COLO668 (cell line): ENCODE data around the gene CTNNA3.
"Not testable (repeated sequence)": the region's sequence is repeated elsewhere in the genome, so short reads cannot be mapped to it uniquely, and the experiment has no call there.

Experiments used
- DNase-seq: peaks from one replicate; lab custom pipeline; 2025; ENCODE audit not compliant: unreplicated experiment; lab: John Stamatoyannopoulos, UW

Gene CTNNA3

DNA sequence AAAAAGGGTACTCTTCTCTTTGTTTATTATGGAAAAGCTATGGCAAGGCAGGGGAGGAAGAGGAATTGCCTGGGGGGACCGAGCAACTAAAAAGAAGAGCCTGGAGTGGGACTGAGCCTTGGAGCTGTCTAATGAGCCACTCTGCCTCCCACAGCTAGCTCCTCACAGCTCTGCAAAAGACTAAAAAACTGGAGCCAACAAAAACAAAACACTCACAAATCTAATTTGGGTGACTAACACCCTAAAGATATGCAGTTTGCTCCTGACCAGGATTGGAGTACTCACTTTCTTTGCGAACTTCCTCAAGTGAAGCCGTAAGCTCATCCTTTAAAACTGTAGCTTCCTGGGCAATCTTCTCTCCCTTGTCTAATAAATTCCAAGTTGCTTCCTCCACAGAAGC is 89.4 kb downstream of the CTNNA3 start:
- DNase-seq = no peak

DNA sequence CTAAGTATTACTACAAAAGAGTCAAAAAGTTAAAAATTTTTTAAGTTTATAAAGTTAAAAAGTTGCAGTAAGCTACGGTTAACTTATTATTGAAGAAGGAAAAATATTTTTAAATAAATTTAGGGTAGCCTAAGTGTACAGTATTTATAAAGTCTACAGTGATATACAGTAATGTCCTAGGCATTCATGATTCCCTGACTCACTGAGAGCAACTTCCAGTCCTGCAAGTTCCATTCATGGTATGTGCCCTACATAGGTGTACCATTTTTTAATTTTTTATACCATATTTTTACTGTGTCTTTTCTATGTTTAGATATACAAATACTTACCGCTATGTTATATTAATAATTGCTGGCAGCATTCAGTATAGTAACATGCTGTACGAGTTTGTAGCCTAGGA is 92.3 kb downstream of the CTNNA3 start:
- no peak for DNase-seq

DNA sequence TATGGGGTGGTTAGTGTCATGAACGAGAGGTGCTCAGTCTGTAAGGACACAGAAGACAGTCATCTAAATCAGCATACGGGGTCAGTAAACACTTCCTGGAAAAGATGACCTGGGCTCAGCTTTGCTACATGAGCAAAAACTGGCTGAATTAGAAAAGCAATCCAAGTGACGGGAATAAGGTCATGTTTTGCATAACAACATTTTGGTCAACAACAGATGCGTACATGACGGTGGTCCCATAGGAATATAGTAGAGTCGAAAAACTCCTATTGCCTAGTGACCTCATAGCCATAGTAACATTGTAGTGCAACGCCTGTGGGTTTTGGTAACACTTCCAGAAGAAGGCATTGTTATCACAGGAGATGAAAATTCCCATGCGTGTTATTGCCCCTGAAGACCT is 92.9 kb downstream of the CTNNA3 start:
- no peak for DNase-seq

GRCh38 chr10:67602268-67602950 is 93.6 kb downstream of the CTNNA3 start:
- no peak for DNase-seq

- no peak for DNase-seq
Measured at GRCh38 chr10:67599597-67599996, 96.4 kb downstream of the CTNNA3 start.

GRCh38 chr10:67596641-67597040 is 99.4 kb downstream of the CTNNA3 start:
- DNase-seq = no peak

DNA sequence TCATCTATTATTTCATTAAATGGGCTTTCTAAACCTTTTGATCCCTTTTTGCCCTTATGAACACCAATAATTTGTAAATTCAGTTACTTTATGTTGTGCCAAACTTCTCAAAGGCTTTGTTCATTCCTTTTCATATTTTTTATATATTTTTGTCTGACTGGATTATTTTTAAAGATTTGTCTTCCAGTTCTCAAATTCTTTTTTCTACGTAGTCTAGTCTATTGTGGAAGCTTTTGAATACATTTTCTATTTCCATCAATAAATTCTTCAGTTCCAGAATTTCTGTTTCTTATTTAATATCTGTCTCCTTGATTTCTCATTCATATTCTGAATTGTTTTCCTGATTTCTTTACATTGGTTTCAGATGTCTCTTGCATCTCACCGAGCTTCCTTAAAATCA is 108.2 kb downstream of the CTNNA3 start:
- DNase-seq = no peak

DNA sequence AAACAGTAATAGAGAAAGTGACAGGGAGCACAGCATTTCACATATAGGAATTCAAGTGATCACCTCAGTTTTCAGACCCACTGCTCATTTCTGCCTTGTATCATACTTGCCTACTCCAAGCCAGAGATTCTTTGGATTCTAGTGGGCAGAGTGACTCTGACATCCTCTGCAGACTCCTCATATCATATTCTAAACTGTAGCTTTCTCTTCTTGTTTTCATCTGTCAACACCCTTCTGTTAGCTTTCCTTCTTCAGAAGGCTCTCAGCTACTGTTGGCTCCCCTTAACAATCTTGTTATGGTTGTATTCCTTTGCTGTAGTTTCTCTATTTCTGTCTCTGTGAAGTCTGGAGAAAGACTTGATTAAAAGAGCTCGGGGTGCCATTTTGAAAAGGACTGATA is 120.5 kb downstream of the CTNNA3 start:
- DNase-seq = no peak

DNA sequence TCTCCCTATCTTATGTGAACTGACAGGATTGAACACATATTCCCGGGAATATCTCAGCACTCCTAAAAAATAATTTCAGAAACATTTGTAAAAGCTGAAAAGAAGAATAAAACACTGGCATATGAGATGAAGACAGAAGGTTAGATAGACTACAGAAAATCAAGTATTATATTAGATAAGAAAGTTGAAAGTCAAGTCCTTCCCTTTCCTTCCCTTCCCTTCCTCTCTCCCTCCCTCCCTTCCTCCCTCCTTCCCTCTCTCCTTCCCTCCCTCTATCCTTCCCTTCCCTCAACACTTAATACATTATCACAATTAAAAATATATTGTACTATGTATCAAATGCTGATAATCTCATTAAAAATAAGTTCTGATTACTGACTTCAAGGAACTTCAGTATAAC is 122.5 kb downstream of the CTNNA3 start:
- DNase-seq = no peak

DNA sequence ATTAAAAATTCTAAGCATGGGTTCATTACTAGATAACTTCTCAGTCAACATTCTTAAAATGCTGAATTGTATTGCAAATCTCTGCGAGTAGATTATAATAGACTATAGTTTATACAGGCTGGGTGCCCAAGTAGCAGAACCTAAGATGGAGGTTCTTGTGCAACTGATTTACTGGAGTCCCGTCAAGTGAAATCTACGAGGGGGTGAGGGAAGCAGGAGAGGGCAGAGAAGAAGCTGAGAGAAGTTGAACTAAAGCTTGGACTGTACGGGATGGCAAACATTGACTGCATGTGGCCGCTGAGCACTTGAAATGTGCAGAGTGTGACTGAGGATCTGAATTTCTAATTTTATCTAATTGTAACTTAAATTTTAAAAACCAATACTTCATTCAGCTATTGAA is 124.5 kb downstream of the CTNNA3 start:
- DNase-seq = no peak

DNA sequence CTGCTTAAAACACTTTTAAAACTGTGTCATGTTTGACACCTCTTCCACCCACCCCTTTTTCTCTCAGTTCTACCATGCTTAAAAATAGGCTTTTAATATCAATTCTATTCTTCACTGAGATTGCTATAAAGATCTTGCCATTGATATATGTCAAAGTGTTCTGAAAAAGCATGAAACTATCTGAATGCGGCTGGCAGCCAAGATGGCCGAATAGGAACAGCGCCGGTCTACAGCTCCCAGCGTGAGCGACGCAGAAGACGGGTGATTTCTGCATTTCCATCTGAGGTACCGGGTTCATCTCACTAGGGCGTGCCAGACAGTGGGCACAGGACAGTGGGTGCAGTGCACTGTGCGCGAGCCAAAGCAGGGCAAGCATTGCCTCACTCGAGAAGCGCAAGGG is 137.7 kb downstream of the CTNNA3 start:
- DNase-seq = not testable (repeated sequence)

DNA sequence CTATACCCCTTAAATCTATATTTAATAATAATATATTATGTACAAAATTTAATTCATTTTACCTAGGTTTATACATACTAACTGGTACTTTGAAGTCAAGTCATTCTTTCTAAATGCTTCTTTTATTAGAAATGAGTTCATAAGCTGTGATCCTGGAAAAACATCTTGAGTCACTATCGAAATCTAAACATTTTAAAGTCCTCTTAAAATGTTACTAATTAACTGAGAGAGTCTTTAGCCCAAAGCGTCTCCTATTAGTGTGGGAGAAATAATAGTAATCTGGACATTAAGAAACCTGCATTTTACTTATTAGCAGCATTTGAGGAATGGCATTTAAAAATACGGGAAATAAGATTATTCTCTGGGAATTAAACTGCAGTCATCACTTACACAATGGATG is 142.7 kb downstream of the CTNNA3 start:
- DNase-seq = no peak

DNA sequence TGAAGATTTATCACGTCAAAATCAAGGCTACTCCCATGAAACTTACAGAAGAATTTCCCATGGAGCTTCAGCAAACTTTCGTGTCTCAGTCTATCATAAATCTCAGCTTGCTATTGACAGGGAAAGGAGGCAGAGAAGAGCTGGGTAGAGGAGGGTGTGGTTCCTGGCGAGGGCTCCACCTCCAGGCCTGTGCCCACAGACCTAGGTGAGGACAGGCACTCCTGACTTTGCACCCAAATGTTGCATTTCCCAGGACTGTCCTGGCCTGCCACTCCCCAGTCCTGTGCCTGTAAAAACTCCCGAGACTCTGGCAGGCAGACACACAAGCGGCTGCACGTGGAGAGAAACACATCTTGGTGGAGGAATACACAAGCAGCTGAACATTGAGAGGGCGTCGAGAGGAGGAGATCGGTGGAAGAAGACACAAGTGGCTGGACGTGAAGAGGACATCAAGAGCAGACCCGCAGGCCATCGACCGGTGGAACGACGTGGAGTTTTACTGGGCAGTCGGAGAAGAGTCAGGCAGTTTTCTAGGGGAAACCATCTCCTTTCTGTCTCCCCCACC is 145.1 kb downstream of the CTNNA3 start:
- DNase-seq = no peak

DNA sequence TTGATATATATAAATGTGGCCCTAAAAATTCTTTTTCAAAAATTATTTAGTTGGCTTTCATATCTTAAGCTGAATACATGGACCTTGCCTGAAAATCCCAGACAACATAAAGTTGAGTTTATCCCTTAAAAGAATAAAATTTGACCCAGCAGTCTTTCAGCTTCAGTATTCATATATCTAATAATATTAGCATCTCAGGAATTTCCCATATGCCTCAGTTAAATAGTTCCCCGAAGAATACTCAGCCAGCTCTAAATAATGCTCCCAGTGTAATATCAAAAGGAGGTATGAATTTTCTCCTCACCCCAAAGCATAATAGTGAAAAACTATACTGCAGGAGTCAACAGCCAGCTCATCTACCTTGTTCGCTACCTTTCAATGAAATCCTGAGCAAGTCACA is 145.9 kb downstream of the CTNNA3 start:
- DNase-seq = no peak

- DNase-seq = no peak
Measured at GRCh38 chr10:67549390-67549789, 146.6 kb downstream of the CTNNA3 start.

- DNase-seq = no peak
Measured at GRCh38 chr10:67541411-67541810, 154.6 kb downstream of the CTNNA3 start.

DNA sequence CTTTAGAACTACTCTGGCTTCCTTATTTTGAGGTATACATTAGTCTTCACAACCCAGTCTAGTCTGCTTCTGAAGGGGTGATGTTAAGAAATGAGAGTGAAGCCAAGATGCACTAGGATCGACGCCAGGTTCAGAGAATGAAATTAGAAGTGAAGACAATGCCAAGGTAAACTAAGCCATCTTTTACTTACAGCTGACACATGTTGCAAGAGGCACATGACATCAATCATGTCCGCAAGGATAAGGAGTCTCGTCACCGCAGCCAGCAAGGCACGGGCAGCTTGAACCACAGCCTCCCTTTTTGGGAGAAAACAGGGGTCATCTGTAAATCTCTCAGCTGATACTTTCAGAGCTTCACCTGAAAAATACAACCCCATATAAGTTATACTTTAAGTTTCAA is 156.7 kb downstream of the CTNNA3 start:
- no peak for DNase-seq

DNA sequence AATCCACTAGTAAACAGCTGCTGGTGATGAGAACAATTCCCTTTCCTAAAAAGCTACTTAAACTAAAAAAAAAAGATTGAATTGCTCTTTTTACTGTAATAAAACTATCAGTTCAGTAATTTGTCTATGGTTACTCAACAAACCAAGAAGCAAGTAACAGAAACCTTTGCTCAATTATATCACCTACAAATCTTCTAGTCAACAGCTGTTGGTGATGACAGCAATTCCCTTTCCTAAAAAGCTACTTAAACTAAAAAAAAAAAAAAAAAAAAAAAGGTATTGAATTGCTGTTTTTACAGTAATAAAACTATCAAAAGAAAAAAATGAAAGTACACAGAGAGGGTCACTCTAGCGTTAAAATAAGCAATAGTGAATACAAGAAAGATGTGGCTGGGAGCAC is 158.1 kb downstream of the CTNNA3 start:
- no peak for DNase-seq

GRCh38 chr10:67533376-67533775 is 162.6 kb downstream of the CTNNA3 start:
- no peak for DNase-seq

- DNase-seq = not testable (repeated sequence)
Measured at GRCh38 chr10:67530990-67531389, 165.0 kb downstream of the CTNNA3 start.

DNA sequence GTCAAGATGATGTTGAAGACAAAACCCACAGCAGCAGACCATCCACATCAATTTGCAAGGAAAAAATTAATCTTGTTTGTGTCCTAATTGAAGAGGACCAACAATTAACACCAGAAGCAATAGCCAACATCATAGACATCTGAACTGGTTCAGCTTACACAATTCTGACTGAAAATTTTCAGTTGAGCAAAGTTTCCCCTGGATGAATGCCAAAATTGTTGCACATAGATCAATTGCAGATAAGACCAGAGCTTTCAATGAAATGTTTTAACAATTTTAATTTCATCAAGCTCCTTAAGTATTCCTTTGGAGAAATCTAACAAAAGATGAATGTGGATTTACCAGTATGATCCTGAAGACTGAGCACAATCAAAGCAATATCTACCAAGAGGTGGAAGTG is 168.6 kb downstream of the CTNNA3 start:
- DNase-seq = no peak

- DNase-seq = no peak
Measured at GRCh38 chr10:67521546-67521945, 174.4 kb downstream of the CTNNA3 start.

DNA sequence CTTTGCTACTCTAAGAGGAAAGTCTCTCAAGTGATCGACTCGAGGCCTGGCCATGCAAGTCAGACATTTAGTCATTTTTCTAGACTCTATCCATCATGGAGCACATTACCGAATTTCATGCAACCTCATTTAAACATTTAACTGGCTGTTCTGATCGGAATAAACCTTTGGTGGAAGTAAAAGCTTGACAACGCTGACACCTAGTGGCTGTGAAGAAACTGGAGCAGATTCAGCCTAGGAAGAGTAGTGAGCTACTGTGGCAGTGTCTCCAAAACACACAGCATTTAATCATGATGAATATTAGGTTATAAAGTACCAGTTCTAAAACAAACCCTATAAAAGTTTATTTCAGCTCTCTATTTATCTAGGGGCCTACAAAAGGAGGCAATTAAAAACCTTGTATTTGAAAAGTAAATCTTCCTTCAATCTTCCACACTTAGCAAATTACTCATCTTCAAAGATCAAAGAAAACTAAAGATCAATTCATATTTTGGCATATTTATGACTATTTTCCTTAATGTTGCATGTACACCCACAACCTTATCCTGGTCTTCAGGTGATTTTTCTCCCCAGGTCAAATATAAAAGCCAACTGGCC is 175.0 kb downstream of the CTNNA3 start:
- DNase-seq = peak; percentile 8
